H54 (cell line): ENCODE data around the gene MED25.
"Not testable (repeated sequence)": the region's sequence is repeated elsewhere in the genome, so short reads cannot be mapped to it uniquely, and the experiment has no call there.

Source experiments
- DNase-seq: peaks from one replicate; pipeline ENCODE4 v3.0.0; 2011; ENCODE audit warnings: low spot score, mixed read lengths; ENCODE audit not compliant: insufficient read length
- FAIRE-seq: peaks from 3 replicates; lab custom pipeline; 2011; peaks lifted over from hg19 to GRCh38; lab: Jason Lieb, UNC
- POLR2A ChIP-seq: IDR thresholded peaks from 2 replicates; pipeline ENCODE4 v1.6.1; 2011; ENCODE audit warnings: low read depth, mild to moderate bottlenecking, low read length

Gene MED25

GRCh38 chr19:49812997-49813861 lies 4.9 kb upstream of the MED25 start, which contains the start of gene FUZ:
Gene FUZ (minus strand): TSS chr19:49813292. CDS start chr19:49813106, 186 bp downstream.
- TF ChIP-seq POLR2A, result no peak
- DNase-seq (peak; percentile 98), FAIRE-seq (peak; percentile 84)

GRCh38 chr19:49814010-49814409 lies 4.1 kb upstream of the MED25 start:
- no peak for FAIRE-seq
- DNase-seq, result no peak
- no peak for TF ChIP-seq POLR2A

GRCh38 chr19:49816590-49816989 lies 1.5 kb upstream of the MED25 start:
- FAIRE-seq (no peak), DNase-seq (no peak)
- TF ChIP-seq POLR2A, result no peak

- DNase-seq (no peak), FAIRE-seq (no peak)
- TF ChIP-seq POLR2A, result no peak
Observed at GRCh38 chr19:49818649-49819370, 721 bp downstream of the MED25 start.

- FAIRE-seq, DNase-seq: not testable (repeated sequence)
Observed at GRCh38 chr19:49819452-49820115, 1.5 kb downstream of the MED25 start.

- DNase-seq (no peak), FAIRE-seq (no peak)
- no peak for TF ChIP-seq POLR2A
Observed at GRCh38 chr19:49820125-49820524, 2.0 kb downstream of the MED25 start.

- no peak for FAIRE-seq
- no peak for TF ChIP-seq POLR2A
- no peak for DNase-seq
Observed at GRCh38 chr19:49823472-49823871, 5.4 kb downstream of the MED25 start.

GRCh38 chr19:49824662-49825061 lies 6.6 kb downstream of the MED25 start:
- FAIRE-seq (no peak), DNase-seq (no peak)
- TF ChIP-seq POLR2A, result no peak

- FAIRE-seq (no peak), DNase-seq (no peak)
- no peak for TF ChIP-seq POLR2A
Observed at GRCh38 chr19:49827034-49827433, 8.9 kb downstream of the MED25 start.

GRCh38 chr19:49829200-49829599 lies 11.1 kb downstream of the MED25 start:
- TF ChIP-seq POLR2A, result no peak
- no peak for DNase-seq
- no peak for FAIRE-seq

- DNase-seq (no peak), FAIRE-seq (no peak)
- TF ChIP-seq POLR2A, result no peak
Observed at GRCh38 chr19:49829721-49830120, 11.6 kb downstream of the MED25 start.

GRCh38 chr19:49830766-49831165 lies 12.7 kb downstream of the MED25 start:
- FAIRE-seq (no peak), DNase-seq (no peak)
- no peak for TF ChIP-seq POLR2A

GRCh38 chr19:49831592-49831991 lies 13.5 kb downstream of the MED25 start:
- TF ChIP-seq POLR2A, result no peak

GRCh38 chr19:49832556-49832955 lies 14.5 kb downstream of the MED25 start:
- TF ChIP-seq POLR2A, result no peak
- no peak for DNase-seq
- no peak for FAIRE-seq

More at GRCh38 chr19:49831592-49831991, 13.5 kb downstream of the MED25 start:
- FAIRE-seq (no peak), DNase-seq (no peak)
